Heart left ventricle (tissue), 16 donors: ENCODE results near the gene NDUFAB1. TPM values are rescaled to one million over a fixed set of nuclear protein-coding genes. Genes with fewer than 3 reads are reported as not detected.
A peak's percentile ranks its signal among the peaks of the same experiment; 100 is the strongest.

Source experiments
- ATAC-seq, 4 donors: fragments of 200-7000 bp; cut with Tn5 transposase; one replicate each; pipeline ENCODE4 v1.9.1; 2020 to 2022; ENCODE audit warnings: moderate library complexity in 4 of 4, mild to moderate bottlenecking in 3 of 4, moderate number of reproducible peaks in 1 of 4
- DNase-seq, 5 donors: peaks; one replicate each; pipeline ENCODE4 v3.0.0-alpha.2; 2020
- H3K27ac ChIP-seq, 12 donors: fragments of 200-600 bp; sonication (generic) in 4 of 12; one replicate each; pipeline versions ENCODE4 v1.5.0 to v1.8.0; 2016 to 2022; ENCODE audit warnings: mild to moderate bottlenecking in 2 of 12
- H3K27me3 ChIP-seq, 9 donors: fragments of 200-600 bp; sonication (generic) in 2 of 9; one replicate each; pipeline versions ENCODE4 v1.5.1 to v1.8.0; 2016 to 2022; ENCODE audit warnings: mild to moderate bottlenecking in 3 of 9
- H3K36me3 ChIP-seq, 9 donors: fragments of 200-600 bp; sonication (generic) in 2 of 9; one replicate each; pipeline versions ENCODE4 v1.5.0 to v1.8.0; 2018 to 2022; ENCODE audit warnings: mild to moderate bottlenecking in 2 of 9
- H3K4me1 ChIP-seq, 12 donors: fragments of 200-600 bp; sonication (generic) in 4 of 12; one replicate each; pipeline versions ENCODE4 v1.5.0 to v1.8.0; 2016 to 2022; ENCODE audit warnings: mild to moderate bottlenecking in 3 of 12
- H3K4me3 ChIP-seq, 12 donors: fragments of 200-600 bp; sonication (generic) in 4 of 12; one replicate each; pipeline versions ENCODE4 v1.5.0 to v1.8.0; 2017 to 2022; ENCODE audit warnings: mild to moderate bottlenecking in 9 of 12, moderate library complexity in 4 of 12
- H3K9me3 ChIP-seq, 12 donors: fragments of 200-600 bp; sonication (generic) in 4 of 12; one replicate each; pipeline versions ENCODE4 v1.5.0 to v1.8.0; 2016 to 2022; ENCODE audit warnings: mild to moderate bottlenecking in 1 of 12
- CTCF ChIP-seq, 12 donors: fragments of 200-600 bp; sonication (generic) in 4 of 12; IDR thresholded peaks; one replicate each; pipeline versions ENCODE4 v1.5.0 to v1.8.0; 2018 to 2022; ENCODE audit warnings: antibody characterized with exemption in 12 of 12, mild to moderate bottlenecking in 5 of 12
- POLR2A ChIP-seq, 2 donors: fragments of 450-650 bp; IDR thresholded peaks; one replicate each; pipeline ENCODE4 v1.6.1; 2017; ENCODE audit warnings: antibody characterized with exemption in 2 of 2, mild to moderate bottlenecking in 2 of 2, moderate library complexity in 2 of 2
- WGBS, 4 donors: extraction: QIAGEN DNeasy Blood & Tissue Kit in 2 of 4; methylation state at CpG; one replicate each; pipeline versions ENCODE4 v1.1.5 to v1.1.7; 2013 to 2018; 5-methylcytosine and 5-hydroxymethylcytosine counted together
- intact Hi-C, 10 donors: fragments of 100-400 bp; cut with DNase I; formaldehyde crosslinking; loops; one replicate each; pipeline versions ENCODE4 v1.11.1 to v1.14.2; 2022
- polyA plus RNA-seq, 2 donors: library from polyadenylated mRNA; stranded (reverse); fragments of 200-250 nt; gene quantifications; one replicate each; pipeline ENCODE4 v1.2.3, GENCODE V29; 2013
- total RNA-seq, 9 donors: library from RNA; depleted of rRNA in 2 of 9; stranded (reverse); fragments of >200 nt in 2 of 9; fragmentation: NEBNext Ultra II Directional in 3 of 9; extraction: Animal tissue kit (Norgen Biotek cat#: 25700) in 3 of 9; gene quantifications; one replicate each; pipeline versions ENCODE4 v1.1.0 to v1.2.4, GENCODE V29; 2016 to 2023
- donor health status: ischemic (EF 13 %, LVEDD 7.1; RV severe dilation, severe dysfunction).
- donor health status: healthy with polysubstance abuse.
- donor health status: DM: no; HTN: yes; CAD: no.
- donor health status: DM: no; HTN: no; CAD: no.
- donor health status: ischemic (EF 25% LVEDD 6.9; RV normal size, moderate dysfunction).
- donor health status: ischemic (EF 25% LVEDD 5.7; RV mildly dilated, moderate dysfunction).
- donor health status: healthy.
- donor health status: DM: yes; HTN: yes; CAD: no.
- donor health status: ischemic (EF 35%, LVEDD 5.7; RV mildly dilated, moderate dysfunction).
- donor health status: nonischemic (EF 11% LVEDD 7.7; RV severe dilation, severe dysfunction).
- donor health status: DM: yes; HTN: yes; CAD: no.
- donor health status: PGD.
- donor health status: ischemic (EF 29% LVEDD 5.4; RV normal size, mild dysfunction).
- donor health status: nonischemic (EF 23%, LVEDD 6.1; RV moderate dilation, normal function).

Gene NDUFAB1
- total and polyA plus RNA-seq, 11 donors = 298 to 896 (median 435) TPM

- intact Hi-C loops = no loop called here
- no peaks in the 10 kb centered on the region for H3K9me3 ChIP-seq
- TF ChIP-seq CTCF (IDR thresholded peaks at IDR 0.05) = no peak
- TF ChIP-seq POLR2A (IDR thresholded peaks at IDR 0.05) = no peak
- H3K36me3 ChIP-seq = peaks cover 0 to 85% (median 64%) of the 10 kb centered on the region in 9 donors
- no peaks in the 10 kb centered on the region for H3K27me3 ChIP-seq
- DNase-seq = no peak
- no peak overlapping the region for H3K4me3 ChIP-seq
- no peak overlapping the region for H3K27ac ChIP-seq
- peaks cover 0 to 12% (median 5%) of the 10 kb centered on the region in 12 donors for H3K4me1 ChIP-seq
- 93 to 98% (median 95%) methylated on average over 4 of the region's 4 CpGs for WGBS, 4 donors
- no peak for ATAC-seq
Measured at GRCh38 chr16:23579371-23579770, 16.7 kb downstream of the NDUFAB1 start.

- Histone ChIP-seq H3K4me1 (peaks cover 0 to 10% (median 5%) of the 10 kb centered on the region in 12 donors), H3K27ac (peak overlapping the region in 2 of 12 donors; percentile 35 to 62), H3K36me3 (peaks cover 0 to 92% (median 67%) of the 10 kb centered on the region in 9 donors), H3K9me3 (no peaks in the 10 kb centered on the region), H3K4me3 (no peak overlapping the region), H3K27me3 (no peaks in the 10 kb centered on the region)
- TF ChIP-seq CTCF (IDR thresholded peaks at IDR 0.05) = no peak
- TF ChIP-seq POLR2A (IDR thresholded peaks at IDR 0.05) = no peak
- ATAC-seq (no peak), DNase-seq (no peak)
- intact Hi-C loops = no loop called here
- WGBS, 4 donors = 53 to 60% (median 57%) methylated on average over 5 of the region's 5 CpGs
Measured at GRCh38 chr16:23578101-23578830, 17.9 kb downstream of the NDUFAB1 start.

- H3K36me3 ChIP-seq = peaks cover 0 to 100% (median 74%) of the 10 kb centered on the region in 9 donors
Measured at GRCh38 chr16:23577493-23577892, 18.6 kb downstream of the NDUFAB1 start.

More at GRCh38 chr16:23577493-23577892, 18.6 kb downstream of the NDUFAB1 start:
- Histone ChIP-seq H3K4me3 (no peak overlapping the region), H3K27ac (no peak overlapping the region), H3K27me3 (no peaks in the 10 kb centered on the region), H3K9me3 (no peaks in the 10 kb centered on the region), H3K4me1 (peaks cover 0 to 10% (median 5%) of the 10 kb centered on the region in 12 donors)
- intact Hi-C loops = no loop called here
- ATAC-seq (peak in 1 of 4 donors; percentile 41), DNase-seq (no peak)
- no peak for TF ChIP-seq POLR2A (IDR thresholded peaks at IDR 0.05)
- TF ChIP-seq CTCF (IDR thresholded peaks at IDR 0.05) = no peak
- 89 to 96% (median 94%) methylated on average over 2 of the region's 2 CpGs for WGBS, 4 donors
